Left lobe of liver (tissue), 2 donors: ENCODE results near the gene ZNF234. TPM values are rescaled to one million over a fixed set of nuclear protein-coding genes. Genes with fewer than 3 reads are reported as not detected.
"Not testable (repeated sequence)": the region's sequence is repeated elsewhere in the genome, so short reads cannot be mapped to it uniquely, and the experiment has no call there.

Experiments used
- ATAC-seq: fragments of 200-7000 bp; cut with Tn5 transposase; one replicate; pipeline ENCODE4 v1.9.1; 2020; ENCODE audit warnings: mild to moderate bottlenecking, moderate library complexity
- DNase-seq: peaks from one replicate; pipeline ENCODE4 v3.0.0-alpha.2; 2020; ENCODE audit warnings: low spot score
- total RNA-seq: library from RNA; stranded (reverse); gene quantifications from one replicate; pipeline ENCODE4 v1.2.1, GENCODE V29; 2021
- donor health status: DM: no; HTN: no; CAD: no; lungs with moderate emphysema.
- donor health status: DM: no; HTN: yes; CAD: no.

The ZNF234 gene
- total RNA-seq, result 3.6 TPM

- ATAC-seq (peak; percentile 99), DNase-seq (peak; percentile 87)
Observed at GRCh38 chr19:44141191-44142058, at the start of gene ZNF234. Gene ZNF234 (plus strand): TSS chr19:44141554. CDS start chr19:44144633, 3,079 bp downstream.

GRCh38 chr19:44092108-44092507 lies 49.2 kb upstream of the ZNF234 start:
- no peak for ATAC-seq
- DNase-seq, result no peak

GRCh38 chr19:44093931-44094765 lies 47.2 kb upstream of the ZNF234 start, which contains the start of gene ZNF224:
Gene ZNF224 (plus strand): TSS chr19:44094361. CDS start chr19:44097874, 3,513 bp downstream.
- ATAC-seq, result peak; percentile 98
- peak; percentile 94 for DNase-seq

- no peak for ATAC-seq
- DNase-seq, result no peak
Observed at GRCh38 chr19:44107751-44108150, 33.6 kb upstream of the ZNF234 start.

GRCh38 chr19:44109458-44109857 lies 31.9 kb upstream of the ZNF234 start:
- DNase-seq (no peak), ATAC-seq (no peak)

- DNase-seq (no peak), ATAC-seq (no peak)
Observed at GRCh38 chr19:44111910-44112463, 29.4 kb upstream of the ZNF234 start.

- peak; percentile 17 for ATAC-seq
- DNase-seq, result no peak
Observed at GRCh38 chr19:44112802-44113137, 28.6 kb upstream of the ZNF234 start.

- ATAC-seq (peak; percentile 98), DNase-seq (peak; percentile 97)
Observed at GRCh38 chr19:44113138-44113783, 28.1 kb upstream of the ZNF234 start, which contains the start of gene ZNF225. Gene ZNF225 (plus strand): TSS chr19:44113399. CDS start chr19:44115828, 2,429 bp downstream.

- DNase-seq, result peak; percentile 46
- no peak for ATAC-seq
Observed at GRCh38 chr19:44113784-44114390, 27.5 kb upstream of the ZNF234 start.

- not testable (repeated sequence) for DNase-seq, ATAC-seq
Observed at GRCh38 chr19:44121162-44121561, 20.2 kb upstream of the ZNF234 start.

GRCh38 chr19:44131955-44132354 lies 9.4 kb upstream of the ZNF234 start:
- no peak for ATAC-seq
- no peak for DNase-seq

GRCh38 chr19:44142059-44142433 lies 692 bp downstream of the ZNF234 start:
- no peak for DNase-seq
- peak; percentile 15 for ATAC-seq

- ATAC-seq, result no peak
Observed at GRCh38 chr19:44149776-44150175, 8.4 kb downstream of the ZNF234 start.

GRCh38 chr19:44151491-44151890 lies 10.1 kb downstream of the ZNF234 start:
- ATAC-seq (no peak), DNase-seq (no peak)

More at GRCh38 chr19:44149776-44150175, 8.4 kb downstream of the ZNF234 start:
- no peak for DNase-seq

- ATAC-seq (no peak), DNase-seq (no peak)
Observed at GRCh38 chr19:44156475-44156874, 15.1 kb downstream of the ZNF234 start.

- DNase-seq (no peak), ATAC-seq (no peak)
Observed at GRCh38 chr19:44163789-44164188, 22.4 kb downstream of the ZNF234 start.

- ATAC-seq, result no peak
Observed at GRCh38 chr19:44164327-44164672, 22.9 kb downstream of the ZNF234 start.

GRCh38 chr19:44164673-44165512 lies 23.5 kb downstream of the ZNF234 start, which contains the start of gene ZNF226:
Gene ZNF226 (plus strand): TSS chr19:44165100. CDS start chr19:44170081, 4,981 bp downstream.
- ATAC-seq, result peak; percentile 99
- DNase-seq, result peak; percentile 94

More at GRCh38 chr19:44164327-44164672, 22.9 kb downstream of the ZNF234 start:
- no peak for DNase-seq

- ATAC-seq, DNase-seq: not testable (repeated sequence)
Observed at GRCh38 chr19:44170660-44171059, 29.3 kb downstream of the ZNF234 start.
